ENCODE measurements around the gene MSH6. TPM values are rescaled to one million over a fixed set of nuclear protein-coding genes. Genes with fewer than 3 reads are reported as not detected.

Gene MSH6
- total RNA-seq, 1 donor from 2014 or later = 53.8 TPM

DNA sequence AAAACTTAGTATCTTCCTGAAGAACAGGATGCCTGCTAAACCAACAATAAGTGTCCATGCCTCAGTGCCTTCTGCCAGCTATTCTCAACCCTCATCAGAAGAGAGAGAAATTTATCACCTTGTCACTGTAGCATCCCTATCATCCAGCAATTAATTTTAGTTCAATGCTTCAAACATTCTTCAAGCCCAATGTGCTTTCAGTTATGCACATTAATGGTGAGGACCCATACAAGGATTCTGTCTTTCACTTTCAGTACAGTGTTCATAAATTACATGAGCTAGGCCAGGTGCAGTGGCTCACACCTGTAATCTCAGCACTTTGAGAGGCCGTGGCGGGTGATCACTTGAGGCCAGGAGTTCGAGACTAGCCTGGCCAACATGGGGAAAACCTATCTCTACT, 47.0 kb upstream of the MSH6 start:
- Histone ChIP-seq H3K4me3 (ENCODE audit: insufficient read depth, low read depth, low read length) (no peak overlapping the region), H3K4me1 (ENCODE audit: insufficient read depth, low read length) (no peaks in the 10 kb centered on the region), H4K20me1 (ENCODE audit: insufficient read depth, low read length) (no peaks in the 10 kb centered on the region), H3K27me3 (ENCODE audit: insufficient read depth, low read length) (peaks cover 14% of the 10 kb centered on the region), H3K27ac (ENCODE audit: low read depth, low read length) (no peak overlapping the region), H3K4me2 (ENCODE audit: low read length) (no peak overlapping the region), H3K9me3 (ENCODE audit: insufficient read depth, low read depth, low read length) (no peaks in the 10 kb centered on the region), H3K9ac (ENCODE audit: low read length) (no peak overlapping the region), H2AFZ (ENCODE audit: low read depth, low read length) (no peak overlapping the region), H3K79me2 (ENCODE audit: insufficient read depth, low read length) (no peaks in the 10 kb centered on the region), H3K36me3 (ENCODE audit: insufficient read depth, low read length) (no peaks in the 10 kb centered on the region)
- DNase-seq (ENCODE audit: low read depth) = no peak
- Mint-ChIP-seq H3K9me3 (ENCODE audit: unreplicated experiment) (no peaks in the 10 kb centered on the region), H3K4me1 (ENCODE audit: low read depth, unreplicated experiment) (no peaks in the 10 kb centered on the region), H3K27ac (ENCODE audit: unreplicated experiment) (no peak overlapping the region), H3K4me3 (ENCODE audit: unreplicated experiment) (no peak overlapping the region), H3K27me3 (ENCODE audit: low read depth, unreplicated experiment) (no peaks in the 10 kb centered on the region), H3K36me3 (ENCODE audit: low read depth, unreplicated experiment) (no peaks in the 10 kb centered on the region)
- no peak for FAIRE-seq
- TF ChIP-seq, protein P1, sequence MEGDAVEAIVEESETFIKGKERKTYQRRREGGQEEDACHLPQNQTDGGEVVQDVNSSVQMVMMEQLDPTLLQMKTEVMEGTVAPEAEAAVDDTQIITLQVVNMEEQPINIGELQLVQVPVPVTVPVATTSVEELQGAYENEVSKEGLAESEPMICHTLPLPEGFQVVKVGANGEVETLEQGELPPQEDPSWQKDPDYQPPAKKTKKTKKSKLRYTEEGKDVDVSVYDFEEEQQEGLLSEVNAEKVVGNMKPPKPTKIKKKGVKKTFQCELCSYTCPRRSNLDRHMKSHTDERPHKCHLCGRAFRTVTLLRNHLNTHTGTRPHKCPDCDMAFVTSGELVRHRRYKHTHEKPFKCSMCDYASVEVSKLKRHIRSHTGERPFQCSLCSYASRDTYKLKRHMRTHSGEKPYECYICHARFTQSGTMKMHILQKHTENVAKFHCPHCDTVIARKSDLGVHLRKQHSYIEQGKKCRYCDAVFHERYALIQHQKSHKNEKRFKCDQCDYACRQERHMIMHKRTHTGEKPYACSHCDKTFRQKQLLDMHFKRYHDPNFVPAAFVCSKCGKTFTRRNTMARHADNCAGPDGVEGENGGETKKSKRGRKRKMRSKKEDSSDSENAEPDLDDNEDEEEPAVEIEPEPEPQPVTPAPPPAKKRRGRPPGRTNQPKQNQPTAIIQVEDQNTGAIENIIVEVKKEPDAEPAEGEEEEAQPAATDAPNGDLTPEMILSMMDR (IDR thresholded peaks at IDR 0.05; ENCODE audit: insufficient read depth, low read depth, low read length) = no peak
- no peak for TF ChIP-seq EZH2 (IDR thresholded peaks at IDR 0.05; ENCODE audit: insufficient read depth, low read length)

DNA sequence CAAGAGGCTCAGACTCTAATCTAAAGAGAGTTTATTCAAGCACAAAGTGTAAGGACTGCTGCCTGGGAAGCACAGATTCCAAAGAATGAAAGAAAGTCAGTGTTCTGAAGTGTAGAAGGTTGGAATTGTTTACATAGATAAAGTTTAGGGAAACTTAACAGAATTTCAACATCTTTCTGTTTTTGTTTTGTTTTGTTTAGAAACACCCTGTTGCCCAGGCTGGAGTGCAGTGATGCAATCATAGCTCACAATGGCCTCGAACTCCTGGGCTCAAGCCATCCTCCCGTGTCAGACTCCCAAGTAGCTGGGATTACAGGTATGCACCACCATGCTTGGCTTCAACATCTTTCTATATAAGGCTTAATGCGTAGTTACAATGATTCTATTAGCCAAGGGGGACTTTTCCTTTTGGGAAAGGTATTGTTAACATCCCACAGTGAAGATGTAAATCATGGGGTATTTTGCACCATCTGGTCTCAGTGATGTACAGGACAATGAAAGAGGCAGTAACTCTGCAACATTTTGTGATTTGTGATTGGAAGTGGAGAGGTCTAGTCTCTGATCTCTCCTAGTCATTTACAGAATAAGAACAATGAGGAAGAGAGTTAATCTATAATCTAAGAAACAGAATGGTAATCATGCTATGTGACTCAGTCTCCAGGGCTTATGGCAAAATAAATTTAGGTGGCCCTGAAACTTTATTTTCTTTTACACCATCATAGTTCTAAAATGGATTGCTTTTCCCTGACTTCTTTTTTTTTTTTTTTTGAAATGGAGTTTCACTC, 45.6 kb upstream of the MSH6 start:
- Histone ChIP-seq H3K79me2 (ENCODE audit: insufficient read depth, low read length) (no peaks in the 10 kb centered on the region), H2AFZ (ENCODE audit: low read depth, low read length) (no peak overlapping the region)
- no peak overlapping the region for H3K27ac Mint-ChIP-seq (ENCODE audit: unreplicated experiment)

More for the DNA sequence above, 45.6 kb upstream of the MSH6 start:
- Mint-ChIP-seq H3K27me3 (ENCODE audit: low read depth, unreplicated experiment) (no peaks in the 10 kb centered on the region), H3K36me3 (ENCODE audit: low read depth, unreplicated experiment) (no peaks in the 10 kb centered on the region), H3K4me3 (ENCODE audit: unreplicated experiment) (no peak overlapping the region), H3K4me1 (ENCODE audit: low read depth, unreplicated experiment) (no peaks in the 10 kb centered on the region), H3K9me3 (ENCODE audit: unreplicated experiment) (no peaks in the 10 kb centered on the region)
- Histone ChIP-seq H3K4me2 (ENCODE audit: low read length) (no peak overlapping the region), H3K27ac (ENCODE audit: low read depth, low read length) (no peak overlapping the region), H3K4me1 (ENCODE audit: insufficient read depth, low read length) (no peaks in the 10 kb centered on the region), H3K4me3 (ENCODE audit: insufficient read depth, low read depth, low read length) (no peak overlapping the region), H3K36me3 (ENCODE audit: insufficient read depth, low read length) (no peaks in the 10 kb centered on the region), H3K27me3 (ENCODE audit: insufficient read depth, low read length) (peaks cover 17% of the 10 kb centered on the region), H3K9ac (ENCODE audit: low read length) (no peak overlapping the region), H4K20me1 (ENCODE audit: insufficient read depth, low read length) (no peaks in the 10 kb centered on the region), H3K9me3 (ENCODE audit: insufficient read depth, low read depth, low read length) (no peaks in the 10 kb centered on the region)
- TF ChIP-seq EZH2 (IDR thresholded peaks at IDR 0.05; ENCODE audit: insufficient read depth, low read length) = no peak
- TF ChIP-seq, protein P1 (IDR thresholded peaks at IDR 0.05; ENCODE audit: insufficient read depth, low read depth, low read length) = no peak
- FAIRE-seq = no peak
- no peak for DNase-seq (ENCODE audit: low read depth)

Data from astrocyte (in vitro differentiated cells and primary cell).